ENCODE data around the gene PRDM7.
"Not testable (repeated sequence)": the region's sequence is repeated elsewhere in the genome, so short reads cannot be mapped to it uniquely, and the experiment has no call there.

Gene PRDM7

DNA sequence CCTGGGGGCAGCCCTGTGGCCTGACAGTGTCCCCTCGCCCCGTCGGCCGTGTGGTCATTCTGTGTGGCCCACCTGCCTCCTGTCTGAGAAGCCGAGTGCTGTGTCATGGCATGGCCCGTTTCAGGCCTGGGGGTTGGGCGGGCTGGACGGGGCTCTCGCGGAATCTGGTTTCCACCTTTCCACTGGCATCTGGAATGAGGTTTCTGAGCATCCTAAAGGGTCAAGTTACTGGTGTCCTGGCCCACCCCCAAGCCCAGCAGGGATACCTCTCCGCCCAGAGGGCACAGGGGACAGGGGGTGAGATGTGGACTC lies 65.7 kb downstream of the PRDM7 start:
- no peak for DNase-seq

DNA sequence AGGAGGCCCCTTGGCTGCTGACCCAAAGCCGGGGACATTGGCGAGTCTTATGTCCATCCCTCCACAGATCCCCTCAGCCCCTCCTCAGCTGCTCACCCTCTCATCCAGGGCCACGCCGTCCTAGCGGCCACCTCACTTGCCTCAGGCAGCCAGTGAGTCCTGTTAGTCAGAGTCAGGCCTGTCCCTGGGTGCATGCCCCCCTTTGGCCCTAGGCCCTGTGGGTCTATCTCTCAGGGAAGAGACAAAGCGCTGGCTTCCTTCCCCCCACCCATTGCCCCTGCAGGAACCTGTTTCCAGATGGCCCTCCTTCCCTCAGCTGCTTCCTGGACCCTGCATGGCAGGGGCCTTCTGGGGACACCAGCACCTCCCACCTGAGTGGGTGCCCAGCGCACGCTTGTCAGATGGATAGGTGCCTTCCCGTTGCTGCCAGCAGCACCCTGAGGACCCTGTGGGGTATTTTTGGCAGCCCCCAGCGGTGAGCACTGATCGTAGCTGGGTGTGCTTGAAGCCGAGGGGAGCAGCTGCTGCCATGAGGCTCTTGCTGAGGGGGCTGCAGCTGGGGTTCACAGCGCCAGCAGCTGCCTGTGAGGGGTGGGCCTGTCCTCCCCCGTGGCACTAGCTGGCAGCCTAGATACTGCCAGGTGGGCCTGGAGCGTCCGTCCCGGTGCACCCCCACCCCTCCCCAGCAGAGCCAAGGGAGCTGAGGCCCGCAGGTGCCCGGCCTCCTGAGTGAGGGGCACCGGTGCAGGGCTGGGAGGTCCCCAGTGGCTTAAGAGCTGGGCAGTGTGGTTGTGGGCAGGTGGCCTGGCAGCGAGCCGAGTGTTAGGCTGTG lies 66.2 kb downstream of the PRDM7 start:
- DNase-seq = no peak

DNA sequence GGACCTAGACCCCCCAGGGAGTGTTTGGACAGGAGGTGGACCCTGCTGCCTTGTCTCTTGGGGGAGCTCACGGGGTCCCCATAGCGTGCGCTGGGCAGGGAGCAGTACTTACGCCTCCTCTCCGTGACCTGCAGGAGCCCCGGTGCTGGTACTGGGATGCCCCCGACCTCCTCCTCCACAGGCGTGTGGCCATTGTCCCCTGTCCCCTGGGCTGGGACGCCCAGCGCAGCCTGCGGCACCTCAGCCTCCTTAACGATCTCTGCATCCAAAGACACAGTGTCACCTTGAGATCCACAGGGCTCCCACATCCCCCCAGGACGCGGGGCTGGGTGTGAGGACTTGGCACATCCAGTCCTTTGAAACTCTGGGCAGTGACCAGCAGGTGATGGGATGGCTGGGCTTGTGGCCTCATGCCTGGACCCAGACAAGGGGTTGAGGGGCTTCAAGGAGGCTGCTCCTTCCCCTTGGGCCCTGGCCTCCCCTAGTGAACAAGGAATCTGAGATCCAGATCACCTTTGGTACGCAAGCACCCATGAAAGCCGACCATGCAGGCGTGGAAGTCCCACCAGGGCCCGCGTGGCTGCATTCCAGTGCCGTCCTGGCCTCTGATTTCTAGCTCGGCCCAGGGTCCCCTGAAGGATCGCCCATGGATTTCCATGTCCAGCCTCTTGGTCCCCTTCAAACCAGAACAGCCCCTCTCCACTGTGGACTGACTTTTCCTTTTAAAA lies 67.8 kb downstream of the PRDM7 start:
- no peak for DNase-seq

- peak; percentile 50 to 82 for DNase-seq
Measured at GRCh38 chr16:90008708-90009145, 68.4 kb downstream of the PRDM7 start.

- not testable (repeated sequence) for DNase-seq
Measured at GRCh38 chr16:90007635-90008234, 69.4 kb downstream of the PRDM7 start.

DNA sequence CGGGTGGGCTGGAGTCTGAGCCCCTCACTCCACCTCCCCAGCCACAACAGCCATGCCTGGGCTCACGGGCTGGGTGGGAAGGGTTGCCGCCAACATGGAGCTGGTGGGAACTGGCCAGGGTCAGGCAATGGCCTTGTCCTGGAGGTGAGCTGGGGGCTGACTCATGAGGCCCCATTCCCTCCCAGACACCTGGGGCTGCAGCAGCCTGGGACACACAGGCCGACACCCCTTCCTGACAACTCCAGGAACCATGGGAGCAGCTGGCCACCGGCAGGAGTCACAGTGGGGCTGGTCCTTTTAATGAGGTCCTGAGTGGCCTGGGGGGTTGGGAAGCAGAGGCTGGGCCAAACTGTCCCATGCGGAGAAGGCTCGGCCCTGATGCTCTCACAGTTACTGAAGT lies 70.1 kb downstream of the PRDM7 start:
- no peak for DNase-seq
